HEK293 (cell line): ENCODE results near the gene NOX3.

Experiments used
- CTCF ChIA-PET: fragments of 350-600 bp; formaldehyde crosslinking; extraction: SDS; loops from one replicate; lab custom pipeline; 2021; ENCODE audit warnings: antibody characterized with exemption; lab: Yijun Ruan, JAX
- POLR2A ChIA-PET: fragments of 300-600 bp; formaldehyde crosslinking; extraction: SDS; loops from one replicate; lab custom pipeline; 2020; ENCODE audit warnings: antibody characterized with exemption, inconsistent platforms; lab: Yijun Ruan, JAX
- H3K27ac ChIP-seq: fragments of 200-500 bp; sonication (Bioruptor generic); 2 replicates; pipeline ENCODE4 v1.5.1; 2014; ENCODE audit warnings: low read depth, low read length, control low read depth, inconsistent platforms; ENCODE audit errors: extremely low read depth
- H3K36me3 ChIP-seq, 2 experiments: fragments of 200-500 bp in 1 of 2; sonication (Bioruptor generic) in 1 of 2; 1 replicate in 1 of 2; 2 replicates in 1 of 2; pipeline ENCODE4 v1.5.1; 2014 to 2017; ENCODE audit warnings: inconsistent platforms in 2 of 2, low read length in 2 of 2; ENCODE audit not compliant: control insufficient read depth in 2 of 2, insufficient read depth in 1 of 2
- H3K4me1 ChIP-seq: fragments of 200-500 bp; sonication (Bioruptor generic); 2 replicates; pipeline ENCODE4 v1.5.1; 2014; ENCODE audit warnings: mild to moderate bottlenecking, low read length, inconsistent platforms; ENCODE audit not compliant: control insufficient read depth, insufficient read depth
- H3K4me3 ChIP-seq: 2 replicates; pipeline ENCODE4 v1.5.1; 2011; ENCODE audit warnings: low read depth, mild to moderate bottlenecking, control low read depth, low read length, moderate library complexity
- H3K9me3 ChIP-seq: fragments of 200-500 bp; sonication (Bioruptor generic); 2 replicates; pipeline ENCODE4 v1.5.1; 2014; ENCODE audit warnings: low read depth, low read length, inconsistent platforms; ENCODE audit not compliant: control insufficient read depth, insufficient read depth
- BCL6B ChIP-seq: fragments of 450-650 bp; formaldehyde crosslinking; IDR thresholded peaks from 2 replicates; pipeline ENCODE4 v1.5.1; 2017; ENCODE audit warnings: missing biosample characterization, missing genetic modification characterization
- EGR2 ChIP-seq: fragments of 450-650 bp; formaldehyde crosslinking; IDR thresholded peaks from 2 replicates; pipeline ENCODE4 v1.5.1; 2016; ENCODE audit warnings: low read depth, missing biosample characterization, missing genetic modification characterization
- REST ChIP-seq: fragments of 450-650 bp; formaldehyde crosslinking; IDR thresholded peaks from 2 replicates; pipeline ENCODE4 v1.5.1; 2016; ENCODE audit warnings: missing biosample characterization, missing genetic modification characterization
- TCF7L2 ChIP-seq: IDR thresholded peaks from 2 replicates; pipeline ENCODE4 v1.6.1; 2011; ENCODE audit warnings: low read depth, mild to moderate bottlenecking, inconsistent platforms, low read length, moderate library complexity, borderline replicate concordance
- TRIM28 ChIP-seq: IDR thresholded peaks from 2 replicates; pipeline ENCODE4 v1.6.1; 2011; ENCODE audit warnings: low read length, control low read depth, borderline replicate concordance
- ZBTB20 ChIP-seq: fragments of 450-650 bp; formaldehyde crosslinking; IDR thresholded peaks from 2 replicates; pipeline ENCODE4 v1.5.1; 2016; ENCODE audit warnings: missing biosample characterization, missing genetic modification characterization
- ZBTB44 ChIP-seq: fragments of 450-650 bp; IDR thresholded peaks from 2 replicates; pipeline ENCODE4 v1.5.1; 2018; ENCODE audit warnings: missing biosample characterization, mild to moderate bottlenecking, missing genetic modification characterization
- ZBTB6 ChIP-seq: fragments of 450-650 bp; formaldehyde crosslinking; IDR thresholded peaks from 2 replicates; pipeline ENCODE4 v1.5.1; 2017; ENCODE audit warnings: missing biosample characterization, missing genetic modification characterization
- ZBTB8A ChIP-seq: fragments of 450-650 bp; formaldehyde crosslinking; IDR thresholded peaks from 2 replicates; pipeline ENCODE4 v1.5.1; 2016; ENCODE audit warnings: missing biosample characterization, missing genetic modification characterization
- ZFP3 ChIP-seq: fragments of 450-650 bp; formaldehyde crosslinking; IDR thresholded peaks from 2 replicates; pipeline ENCODE4 v1.5.1; 2016; ENCODE audit warnings: low read depth, missing biosample characterization, missing genetic modification characterization
- ZNF19 ChIP-seq: fragments of 450-650 bp; formaldehyde crosslinking; IDR thresholded peaks from 2 replicates; pipeline ENCODE4; 2016; ENCODE audit warnings: missing biosample characterization, missing genetic modification characterization, low read depth
- ZNF37A ChIP-seq: fragments of 450-650 bp; IDR thresholded peaks from 2 replicates; pipeline ENCODE4 v1.5.1; 2018; ENCODE audit warnings: missing biosample characterization, missing genetic modification characterization
- ZNF416 ChIP-seq: fragments of 450-650 bp; formaldehyde crosslinking; IDR thresholded peaks from 2 replicates; pipeline ENCODE4 v1.5.1; 2016; ENCODE audit warnings: missing biosample characterization, missing genetic modification characterization
- ZNF48 ChIP-seq: fragments of 450-650 bp; formaldehyde crosslinking; IDR thresholded peaks from 2 replicates; pipeline ENCODE4 v1.5.1; 2016; ENCODE audit warnings: missing biosample characterization, missing genetic modification characterization
- ZNF530 ChIP-seq: fragments of 450-650 bp; formaldehyde crosslinking; IDR thresholded peaks from 2 replicates; pipeline ENCODE4 v1.5.1; 2016; ENCODE audit warnings: low read depth, missing biosample characterization, missing genetic modification characterization
- ZNF654 ChIP-seq: fragments of 450-650 bp; formaldehyde crosslinking; IDR thresholded peaks from 2 replicates; pipeline ENCODE4 v1.5.1; 2016; ENCODE audit warnings: low read depth, missing biosample characterization, missing genetic modification characterization
- ZNF707 ChIP-seq: fragments of 450-650 bp; formaldehyde crosslinking; IDR thresholded peaks from 2 replicates; pipeline ENCODE4 v1.5.1; 2016; ENCODE audit warnings: missing biosample characterization, missing genetic modification characterization
- ZNF76 ChIP-seq: fragments of 450-650 bp; formaldehyde crosslinking; IDR thresholded peaks from 2 replicates; pipeline ENCODE4; 2016; ENCODE audit warnings: low read depth, missing biosample characterization, missing genetic modification characterization, borderline replicate concordance
- ZXDB ChIP-seq: fragments of 450-650 bp; formaldehyde crosslinking; IDR thresholded peaks from 2 replicates; pipeline ENCODE4 v1.5.1; 2016; ENCODE audit warnings: missing biosample characterization, missing genetic modification characterization
- TF ChIP-seq, protein P1 (sequence below): fragments of 450-650 bp; formaldehyde crosslinking; IDR thresholded peaks from 2 replicates; pipeline ENCODE4 v1.5.1; 2017; ENCODE audit warnings: missing biosample characterization, missing genetic modification characterization
- TF ChIP-seq, protein P2 (sequence below): fragments of 450-650 bp; formaldehyde crosslinking; IDR thresholded peaks from 2 replicates; pipeline ENCODE4 v1.5.1; 2016; ENCODE audit warnings: missing biosample characterization, missing genetic modification characterization

Gene NOX3

GRCh38 chr6:155399745-155400653, 55.6 kb downstream of the NOX3 start (continued):
- TF ChIP-seq ZBTB20, result no peak
- TF ChIP-seq, protein P1, sequence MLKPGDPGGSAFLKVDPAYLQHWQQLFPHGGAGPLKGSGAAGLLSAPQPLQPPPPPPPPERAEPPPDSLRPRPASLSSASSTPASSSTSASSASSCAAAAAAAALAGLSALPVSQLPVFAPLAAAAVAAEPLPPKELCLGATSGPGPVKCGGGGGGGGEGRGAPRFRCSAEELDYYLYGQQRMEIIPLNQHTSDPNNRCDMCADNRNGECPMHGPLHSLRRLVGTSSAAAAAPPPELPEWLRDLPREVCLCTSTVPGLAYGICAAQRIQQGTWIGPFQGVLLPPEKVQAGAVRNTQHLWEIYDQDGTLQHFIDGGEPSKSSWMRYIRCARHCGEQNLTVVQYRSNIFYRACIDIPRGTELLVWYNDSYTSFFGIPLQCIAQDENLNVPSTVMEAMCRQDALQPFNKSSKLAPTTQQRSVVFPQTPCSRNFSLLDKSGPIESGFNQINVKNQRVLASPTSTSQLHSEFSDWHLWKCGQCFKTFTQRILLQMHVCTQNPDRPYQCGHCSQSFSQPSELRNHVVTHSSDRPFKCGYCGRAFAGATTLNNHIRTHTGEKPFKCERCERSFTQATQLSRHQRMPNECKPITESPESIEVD (tag by site-specific recombination), result 0 out of 2 replicates have a peak, but pooled peaks have one; percentile 10
- peak; percentile 17; the same call in 1 of the 2 replicates for TF ChIP-seq ZBTB8A
- TF ChIP-seq ZXDB (tag by site-specific recombination), result no peak
- no peak for TF ChIP-seq ZNF48 (tag by site-specific recombination)
- TF ChIP-seq ZNF19 (tag by site-specific recombination), result no peak
- TF ChIP-seq ZFP3, result no peak
- TF ChIP-seq ZNF707, result no peak
- TF ChIP-seq EGR2 (tag by site-specific recombination), result 0 out of 2 replicates have a peak, but pooled peaks have one; percentile 25
- no peak for TF ChIP-seq ZBTB6 (tag by site-specific recombination)
- TF ChIP-seq BCL6B (tag by site-specific recombination), result no peak
- no peak for TF ChIP-seq ZNF76 (tag by site-specific recombination)
- TF ChIP-seq, protein P2, sequence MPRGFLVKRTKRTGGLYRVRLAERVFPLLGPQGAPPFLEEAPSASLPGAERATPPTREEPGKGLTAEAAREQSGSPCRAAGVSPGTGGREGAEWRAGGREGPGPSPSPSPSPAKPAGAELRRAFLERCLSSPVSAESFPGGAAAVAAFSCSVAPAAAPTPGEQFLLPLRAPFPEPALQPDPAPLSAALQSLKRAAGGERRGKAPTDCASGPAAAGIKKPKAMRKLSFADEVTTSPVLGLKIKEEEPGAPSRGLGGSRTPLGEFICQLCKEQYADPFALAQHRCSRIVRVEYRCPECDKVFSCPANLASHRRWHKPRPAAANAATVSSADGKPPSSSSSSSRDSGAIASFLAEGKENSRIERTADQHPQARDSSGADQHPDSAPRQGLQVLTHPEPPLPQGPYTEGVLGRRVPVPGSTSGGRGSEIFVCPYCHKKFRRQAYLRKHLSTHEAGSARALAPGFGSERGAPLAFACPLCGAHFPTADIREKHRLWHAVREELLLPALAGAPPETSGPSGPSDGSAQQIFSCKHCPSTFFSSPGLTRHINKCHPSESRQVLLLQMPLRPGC (tag by site-specific recombination), result no peak

GRCh38 chr6:155399062-155399744, 56.4 kb downstream of the NOX3 start:
- Histone ChIP-seq H3K36me3 (no peaks in the 10 kb centered on the region), H3K4me3 (no peak overlapping the region), H3K27ac (no peak overlapping the region), H3K4me1 (peaks cover 3% of the 10 kb centered on the region), H3K9me3 (no peaks in the 10 kb centered on the region)
- POLR2A ChIA-PET, result no interaction called here
- peak; percentile 11; the same call in 1 of the 2 replicates for TF ChIP-seq TRIM28
- 0 out of 2 replicates have a peak, but pooled peaks have one; percentile 23 for TF ChIP-seq TCF7L2
- no peak for TF ChIP-seq ZNF416 (tag by site-specific recombination)
- CTCF ChIA-PET, result no interaction called here

DNA sequence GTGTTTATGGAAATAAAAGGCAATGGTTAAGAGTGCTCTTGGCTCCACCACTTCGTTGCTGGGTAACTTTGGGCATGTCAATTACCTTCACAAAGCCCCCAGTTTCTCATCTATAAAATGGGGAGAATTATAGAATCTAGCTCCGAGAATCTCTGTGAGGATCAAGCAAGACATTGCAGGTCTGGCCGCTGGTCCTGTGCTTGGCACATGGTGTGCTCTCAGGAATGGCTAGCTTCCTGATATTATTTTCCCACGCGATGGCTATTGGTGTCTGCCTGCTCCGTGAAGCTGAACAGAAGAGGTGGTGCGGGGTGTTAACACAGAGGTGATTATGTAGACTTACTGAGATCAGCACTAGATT, 57.0 kb downstream of the NOX3 start:
- no peak overlapping the region for H3K4me3 ChIP-seq
- H3K4me1 ChIP-seq, result peaks cover 3% of the 10 kb centered on the region
- H3K9me3 ChIP-seq, result no peaks in the 10 kb centered on the region
- POLR2A ChIA-PET, result no interaction called here
- CTCF ChIA-PET, result interaction anchor here (0.5 kb wide), 1 partner anchor 9 kb away, joined by 3 read pairs; no protein-coding TSS in a partner anchor
- H3K27ac ChIP-seq, result no peak overlapping the region
- H3K36me3 ChIP-seq, result no peaks in the 10 kb centered on the region
- no peak for TF ChIP-seq ZNF37A (tag by site-specific recombination)
- TF ChIP-seq REST, result no peak
- no peak for TF ChIP-seq ZNF654 (tag by site-specific recombination)
- no peak for TF ChIP-seq ZBTB44
- TF ChIP-seq ZNF530 (tag by site-specific recombination), result no peak
- TF ChIP-seq TCF7L2, result no peak
